DOHH2 (cell line): ENCODE measurements around the gene MAPK8.

ENCODE experiments used
- H3F3A ChIP-seq: fragments of 200-600 bp; sonication (generic), shearing (Covaris generic); 2 replicates; pipeline ENCODE4 v1.6.0; 2016; ENCODE audit warnings: antibody characterized with exemption, mild to moderate bottlenecking; ENCODE audit not compliant: control insufficient read depth, insufficient read depth
- H3K27ac ChIP-seq: fragments of 200-600 bp; sonication (generic); 2 replicates; pipeline ENCODE4 v1.5.1; 2014; ENCODE audit warnings: low read depth, mild to moderate bottlenecking, low read length, moderate library complexity
- H3K27me3 ChIP-seq: fragments of 200-600 bp; sonication (generic); 2 replicates; pipeline ENCODE4 v1.6.1; 2014; ENCODE audit warnings: mild to moderate bottlenecking, low read length, mixed read lengths; ENCODE audit not compliant: control insufficient read depth
- H3K36me3 ChIP-seq: fragments of 200-600 bp; sonication (generic); 2 replicates; pipeline ENCODE4 v1.6.1; 2014; ENCODE audit warnings: mild to moderate bottlenecking, low read length, moderate library complexity, mixed read lengths; ENCODE audit not compliant: control insufficient read depth
- H3K4me1 ChIP-seq: fragments of 200-600 bp; sonication (generic); 2 replicates; pipeline ENCODE4 v1.6.1; 2014; ENCODE audit warnings: mild to moderate bottlenecking, low read length, mixed read lengths; ENCODE audit not compliant: control insufficient read depth
- H3K4me2 ChIP-seq: fragments of 200-600 bp; sonication (generic); 2 replicates; pipeline ENCODE4 v1.6.0; 2014; ENCODE audit warnings: mild to moderate bottlenecking, low read length, moderate library complexity
- H3K4me3 ChIP-seq: fragments of 200-600 bp; sonication (generic); 2 replicates; pipeline ENCODE4 v1.5.1; 2014; ENCODE audit warnings: mild to moderate bottlenecking, low read length, mixed read lengths
- H3K79me2 ChIP-seq: fragments of 200-600 bp; sonication (generic); 2 replicates; pipeline ENCODE4 v1.6.1; 2014; ENCODE audit warnings: mild to moderate bottlenecking, low read length, mixed read lengths; ENCODE audit not compliant: control insufficient read depth
- H3K9me2 ChIP-seq: fragments of 200-600 bp; sonication (generic); replicated peaks from 2 replicates; pipeline ENCODE4 v1.6.1; 2014; ENCODE audit warnings: mild to moderate bottlenecking, low read length, mixed read lengths; ENCODE audit not compliant: control insufficient read depth
- H3K9me3 ChIP-seq: fragments of 200-600 bp; sonication (generic); 2 replicates; pipeline ENCODE4 v1.6.1; 2014; ENCODE audit warnings: antibody characterized with exemption, low read length, mixed read lengths; ENCODE audit not compliant: control insufficient read depth, insufficient read depth
- H4K20me1 ChIP-seq: fragments of 200-600 bp; sonication (generic); 2 replicates; pipeline ENCODE4 v1.6.0; 2014; ENCODE audit warnings: low read depth, mild to moderate bottlenecking, antibody characterized with exemption, low read length, moderate library complexity; ENCODE audit not compliant: control insufficient read depth, insufficient read depth
- CTCF ChIP-seq: fragments of 200-600 bp; sonication (generic); IDR thresholded peaks from one replicate; pipeline ENCODE4 v1.5.1; 2014; ENCODE audit warnings: antibody characterized with exemption, mild to moderate bottlenecking, low read depth, low read length; ENCODE audit not compliant: poor library complexity, severe bottlenecking
- EZH2phosphoT487 ChIP-seq: fragments of 200-600 bp; sonication (generic); IDR thresholded peaks from 2 replicates; pipeline ENCODE4 v1.6.1; 2017; ENCODE audit warnings: borderline replicate concordance, mild to moderate bottlenecking, antibody characterized with exemption, low read length, moderate library complexity, mixed read lengths

Gene MAPK8

GRCh38 chr10:48470893-48471805 lies 164.7 kb downstream of the MAPK8 start:
- Histone ChIP-seq H3K27me3 (peaks cover 9% of the 10 kb centered on the region), H4K20me1 (no peaks in the 10 kb centered on the region), H3K27ac (no peak overlapping the region), H3K9me2 (no peaks in the 10 kb centered on the region), H3K4me3 (no peak overlapping the region), H3K36me3 (no peaks in the 10 kb centered on the region), H3F3A (no peaks in the 10 kb centered on the region), H3K79me2 (no peaks in the 10 kb centered on the region), H3K9me3 (no peaks in the 10 kb centered on the region), H3K4me1 (no peaks in the 10 kb centered on the region), H3K4me2 (no peak overlapping the region)
- TF ChIP-seq EZH2phosphoT487: no peak
- TF ChIP-seq CTCF: no peak

- no peak overlapping the region for H3K27ac ChIP-seq
- H3K9me2 ChIP-seq: no peaks in the 10 kb centered on the region
- H3K4me3 ChIP-seq: no peak overlapping the region
- no peaks in the 10 kb centered on the region for H3K79me2 ChIP-seq
- no peaks in the 10 kb centered on the region for H3K4me1 ChIP-seq
- H4K20me1 ChIP-seq: no peaks in the 10 kb centered on the region
- no peaks in the 10 kb centered on the region for H3K9me3 ChIP-seq
- no peaks in the 10 kb centered on the region for H3K36me3 ChIP-seq
- H3F3A ChIP-seq: no peaks in the 10 kb centered on the region
- no peak overlapping the region for H3K4me2 ChIP-seq
- TF ChIP-seq EZH2phosphoT487 (no peak), CTCF (no peak)
- H3K27me3 ChIP-seq: peaks cover 9% of the 10 kb centered on the region
Measured at GRCh38 chr10:48472501-48473069, 166.1 kb downstream of the MAPK8 start.

DNA sequence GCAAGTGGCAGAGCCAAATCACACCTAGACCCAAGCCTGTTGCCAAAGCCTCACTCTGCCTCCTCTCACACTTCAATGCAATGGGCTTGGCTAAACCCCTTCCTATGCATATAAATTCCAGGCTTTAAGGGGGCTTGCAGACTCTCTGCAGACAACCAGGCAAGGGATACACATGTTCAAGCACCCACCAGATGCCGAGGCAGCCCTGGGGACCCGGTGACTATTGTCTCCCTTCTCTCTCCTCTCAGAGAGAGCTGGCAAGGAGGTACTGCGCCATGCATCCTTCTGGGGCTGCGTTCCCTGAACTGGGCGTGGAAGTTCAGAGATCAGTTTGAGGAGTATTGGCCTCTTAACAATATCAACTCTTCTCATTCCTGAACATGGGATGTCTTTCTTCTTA lies 167.2 kb downstream of the MAPK8 start:
- Histone ChIP-seq H3K27ac (no peak overlapping the region), H3K36me3 (no peaks in the 10 kb centered on the region), H3K4me3 (no peak overlapping the region), H4K20me1 (no peaks in the 10 kb centered on the region), H3K4me1 (no peaks in the 10 kb centered on the region), H3K79me2 (no peaks in the 10 kb centered on the region), H3K27me3 (peaks cover 11% of the 10 kb centered on the region), H3F3A (no peaks in the 10 kb centered on the region), H3K9me3 (no peaks in the 10 kb centered on the region), H3K4me2 (no peak overlapping the region), H3K9me2 (no peaks in the 10 kb centered on the region)
- no peak for TF ChIP-seq CTCF
- TF ChIP-seq EZH2phosphoT487: no peak
